Activated T-helper 1 cell treated with anti-CD3 and anti-CD28 coated beads, Interleukin-2, amount 50 U/mL, for 16 hours (primary cell): ENCODE data around the gene ODAD2.
"Not testable (repeated sequence)": the region's sequence is repeated elsewhere in the genome, so short reads cannot be mapped to it uniquely, and the experiment has no call there.

Experiments used
- DNase-seq, 2 donors: peaks; one replicate each; pipeline ENCODE4 v3.0.0-alpha.2; 2020; ENCODE audit warnings: low read depth in 1 of 2, low spot score in 1 of 2

The ODAD2 gene, protein sequence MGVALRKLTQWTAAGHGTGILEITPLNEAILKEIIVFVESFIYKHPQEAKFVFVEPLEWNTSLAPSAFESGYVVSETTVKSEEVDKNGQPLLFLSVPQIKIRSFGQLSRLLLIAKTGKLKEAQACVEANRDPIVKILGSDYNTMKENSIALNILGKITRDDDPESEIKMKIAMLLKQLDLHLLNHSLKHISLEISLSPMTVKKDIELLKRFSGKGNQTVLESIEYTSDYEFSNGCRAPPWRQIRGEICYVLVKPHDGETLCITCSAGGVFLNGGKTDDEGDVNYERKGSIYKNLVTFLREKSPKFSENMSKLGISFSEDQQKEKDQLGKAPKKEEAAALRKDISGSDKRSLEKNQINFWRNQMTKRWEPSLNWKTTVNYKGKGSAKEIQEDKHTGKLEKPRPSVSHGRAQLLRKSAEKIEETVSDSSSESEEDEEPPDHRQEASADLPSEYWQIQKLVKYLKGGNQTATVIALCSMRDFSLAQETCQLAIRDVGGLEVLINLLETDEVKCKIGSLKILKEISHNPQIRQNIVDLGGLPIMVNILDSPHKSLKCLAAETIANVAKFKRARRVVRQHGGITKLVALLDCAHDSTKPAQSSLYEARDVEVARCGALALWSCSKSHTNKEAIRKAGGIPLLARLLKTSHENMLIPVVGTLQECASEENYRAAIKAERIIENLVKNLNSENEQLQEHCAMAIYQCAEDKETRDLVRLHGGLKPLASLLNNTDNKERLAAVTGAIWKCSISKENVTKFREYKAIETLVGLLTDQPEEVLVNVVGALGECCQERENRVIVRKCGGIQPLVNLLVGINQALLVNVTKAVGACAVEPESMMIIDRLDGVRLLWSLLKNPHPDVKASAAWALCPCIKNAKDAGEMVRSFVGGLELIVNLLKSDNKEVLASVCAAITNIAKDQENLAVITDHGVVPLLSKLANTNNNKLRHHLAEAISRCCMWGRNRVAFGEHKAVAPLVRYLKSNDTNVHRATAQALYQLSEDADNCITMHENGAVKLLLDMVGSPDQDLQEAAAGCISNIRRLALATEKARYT

DNA sequence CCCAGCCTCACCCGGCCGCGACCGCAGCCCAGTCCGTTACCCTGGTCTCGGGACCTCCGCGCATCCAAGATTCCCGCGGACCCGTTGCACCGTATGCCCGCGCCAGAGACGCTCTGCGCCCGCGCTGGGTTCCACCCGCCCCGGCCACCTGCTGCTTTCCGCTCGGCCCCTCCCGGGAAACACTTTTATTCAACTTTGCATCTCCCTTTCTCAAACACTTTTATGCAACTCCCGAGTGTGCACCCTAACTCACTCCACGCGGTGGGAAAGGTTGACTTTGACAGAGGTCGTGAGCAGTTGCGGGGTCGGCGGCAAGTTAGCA, at the start of gene ODAD2:
ODAD2 (minus strand) TSS at position 126 of the 322 bp plus-strand sequence. CDS start 3,937 bp downstream, outside the sequence.
- DNase-seq: no peak

DNA sequence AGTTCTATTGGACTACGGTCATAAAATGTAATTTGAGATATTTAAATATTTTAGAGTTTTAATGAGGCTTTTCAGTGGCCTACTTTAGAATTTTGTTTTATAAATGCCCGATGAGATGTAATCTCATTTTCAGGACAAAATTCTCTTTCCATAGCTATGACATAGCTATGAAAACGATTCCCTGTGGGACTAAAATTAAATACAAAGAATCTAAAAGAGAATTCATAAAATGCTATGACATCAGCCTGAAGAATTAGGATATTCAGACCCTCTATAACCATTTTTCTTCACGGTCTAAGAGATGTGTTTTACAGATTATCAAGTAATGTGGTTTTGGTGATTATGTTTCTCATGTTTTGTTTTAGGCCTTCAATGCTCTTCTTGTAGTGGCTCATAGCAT, 48.2 kb upstream of the ODAD2 start:
- no peak for DNase-seq

DNA sequence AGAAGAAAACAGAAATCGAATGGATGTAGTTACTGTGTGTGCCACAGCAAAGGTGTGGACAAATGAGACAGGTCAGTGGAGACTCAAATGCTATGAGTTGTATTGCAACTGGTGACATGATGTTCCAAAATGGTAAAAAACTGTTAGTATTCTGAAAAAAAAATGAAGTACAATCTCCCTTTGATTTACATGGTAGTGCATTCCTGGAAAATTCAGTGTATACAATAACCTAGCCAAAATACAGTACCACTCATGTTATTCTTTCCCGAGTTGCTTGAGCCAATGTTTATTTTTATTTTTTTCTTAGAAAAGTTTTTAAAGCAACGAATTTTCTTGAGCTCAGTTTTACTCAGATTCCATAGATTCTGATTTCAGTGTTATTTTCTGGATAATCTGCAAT, 47.7 kb upstream of the ODAD2 start:
- DNase-seq: no peak

DNA sequence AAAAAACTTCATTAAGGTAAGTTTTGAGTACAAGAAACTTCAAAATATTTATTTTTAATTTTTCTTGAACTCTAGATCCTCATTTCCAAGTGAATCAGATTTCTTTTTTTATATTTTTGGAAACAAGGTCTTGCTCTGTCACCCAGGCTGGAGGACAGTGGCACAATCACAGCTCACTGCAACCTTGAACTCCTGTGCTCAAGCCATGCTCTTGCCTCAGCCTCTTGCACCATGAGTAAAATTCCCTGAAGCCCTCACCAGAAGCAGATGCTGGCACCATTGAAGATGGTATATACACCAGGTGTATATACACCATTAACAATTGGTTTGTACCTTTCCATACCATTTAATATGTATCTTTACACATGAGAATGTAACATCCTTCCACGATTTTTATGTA, 45.1 kb upstream of the ODAD2 start:
- DNase-seq: no peak

DNA sequence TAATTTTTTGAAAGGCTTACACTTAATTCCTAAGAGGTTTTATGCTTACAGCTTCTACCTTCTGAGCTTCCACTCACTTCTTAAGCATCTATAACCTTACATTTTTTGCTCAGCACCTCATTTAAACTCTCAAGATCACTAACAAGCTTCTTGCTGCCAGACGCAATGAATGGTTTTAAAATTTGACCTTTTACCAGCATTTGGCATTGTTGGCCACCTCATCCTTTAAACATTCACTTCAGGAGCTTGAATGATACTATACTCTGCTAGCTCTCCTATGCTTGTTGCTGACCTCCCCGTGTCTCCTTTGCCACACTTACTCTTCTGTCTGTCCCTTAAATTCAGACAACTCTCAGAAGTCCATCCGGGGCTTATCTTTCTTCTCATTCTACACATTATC, 37.7 kb upstream of the ODAD2 start:
- DNase-seq: no peak

DNA sequence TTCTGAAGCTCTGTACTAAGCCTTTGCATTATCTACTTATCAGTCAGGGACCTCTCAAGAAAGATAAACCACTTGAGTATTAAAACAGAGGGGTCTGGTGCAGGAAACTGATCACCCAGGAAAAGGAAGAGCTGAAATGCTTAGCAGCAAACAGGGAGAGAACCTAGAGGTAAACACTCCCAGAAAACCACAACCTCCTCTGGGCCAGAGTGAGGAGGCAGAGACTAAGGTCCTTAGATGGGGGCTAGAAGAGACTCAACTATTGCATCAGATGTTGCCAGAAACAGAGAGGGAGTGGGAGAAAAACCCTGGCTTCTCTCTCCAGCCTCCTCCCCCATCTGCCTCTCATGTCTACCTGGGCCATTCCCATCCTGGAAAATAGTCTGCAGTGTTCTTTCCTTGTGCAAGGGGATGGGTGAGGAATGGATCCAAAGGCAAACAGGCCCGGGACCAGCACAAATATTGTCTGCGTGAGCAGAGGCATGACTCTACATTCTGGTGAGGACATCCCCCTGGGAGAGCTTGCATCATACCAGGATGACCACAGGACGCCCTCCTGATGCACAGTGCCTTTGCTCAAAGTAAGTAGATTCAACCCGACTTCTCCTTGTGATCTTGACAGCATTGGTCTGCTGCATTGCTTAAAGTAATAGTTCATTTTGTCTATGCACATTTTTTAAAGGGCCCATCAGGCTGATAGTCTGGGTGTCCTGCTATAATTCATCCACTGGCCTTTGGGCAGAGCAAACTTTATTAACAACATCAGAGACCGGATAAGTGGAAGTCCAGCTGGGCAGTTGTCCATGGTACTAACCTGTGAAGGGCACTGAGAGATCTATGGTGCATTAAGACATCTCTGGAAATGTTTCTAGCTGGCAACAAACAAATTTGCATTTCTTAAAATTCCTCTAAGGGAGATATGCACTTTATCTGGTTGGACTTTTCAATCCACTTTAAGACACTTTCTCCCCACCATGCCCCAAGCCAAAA, 22.4 kb upstream of the ODAD2 start:
- DNase-seq: no peak

DNA sequence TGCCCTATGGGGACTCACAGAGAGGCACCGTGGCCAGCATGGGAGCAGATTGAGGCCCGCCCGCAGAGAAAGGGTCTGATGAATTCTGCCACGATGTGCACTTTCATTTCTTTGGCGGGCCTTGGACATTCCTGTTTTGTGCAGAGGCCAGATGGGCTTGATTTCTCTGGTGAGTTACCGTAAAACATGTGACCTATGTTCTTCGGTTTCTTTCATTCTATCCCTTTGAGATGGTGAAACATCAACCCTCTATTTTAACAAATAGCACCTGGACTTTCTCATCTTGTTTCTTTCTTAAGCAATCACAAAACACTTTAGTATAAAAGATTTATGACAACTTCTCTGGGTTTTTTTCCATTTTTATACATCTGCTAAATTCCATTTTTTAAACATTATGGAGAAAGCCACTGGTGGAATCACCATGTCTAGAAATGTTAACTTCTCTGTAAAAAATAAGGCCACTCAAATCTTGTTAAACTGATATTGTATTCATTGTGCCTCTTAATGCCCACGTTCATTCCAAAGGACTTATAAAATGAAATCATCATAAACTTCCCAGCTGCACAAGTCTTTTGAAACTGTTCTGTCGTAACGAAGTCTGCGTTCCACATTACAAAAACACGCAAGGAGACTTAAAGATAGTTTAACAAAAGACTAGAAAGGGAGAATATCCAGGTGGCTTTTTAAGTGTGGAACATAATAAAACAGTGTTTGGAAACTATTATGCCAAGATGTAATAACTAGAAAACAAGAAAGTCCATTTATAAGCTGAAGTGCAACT, 21.4 kb upstream of the ODAD2 start:
- no peak for DNase-seq

DNA sequence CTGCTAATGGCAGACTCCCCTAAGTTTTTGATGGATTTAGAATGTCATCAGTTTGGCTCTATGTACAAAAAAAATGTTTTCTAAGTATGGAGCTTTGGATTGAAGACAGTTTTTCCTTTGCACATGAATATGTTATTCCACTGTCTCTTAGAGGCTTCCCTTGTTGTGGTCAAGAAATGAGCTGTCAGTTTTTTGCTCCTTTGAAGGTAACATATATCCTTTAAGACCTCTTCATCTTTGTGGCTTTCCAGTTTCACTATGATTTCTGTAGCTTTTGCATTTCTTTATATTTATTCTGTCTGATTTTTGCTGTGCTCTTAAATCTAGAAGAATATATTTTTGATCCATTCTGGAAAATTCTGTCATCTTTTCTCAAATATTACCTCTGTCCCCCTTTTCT, 15.8 kb upstream of the ODAD2 start:
- DNase-seq: no peak

DNA sequence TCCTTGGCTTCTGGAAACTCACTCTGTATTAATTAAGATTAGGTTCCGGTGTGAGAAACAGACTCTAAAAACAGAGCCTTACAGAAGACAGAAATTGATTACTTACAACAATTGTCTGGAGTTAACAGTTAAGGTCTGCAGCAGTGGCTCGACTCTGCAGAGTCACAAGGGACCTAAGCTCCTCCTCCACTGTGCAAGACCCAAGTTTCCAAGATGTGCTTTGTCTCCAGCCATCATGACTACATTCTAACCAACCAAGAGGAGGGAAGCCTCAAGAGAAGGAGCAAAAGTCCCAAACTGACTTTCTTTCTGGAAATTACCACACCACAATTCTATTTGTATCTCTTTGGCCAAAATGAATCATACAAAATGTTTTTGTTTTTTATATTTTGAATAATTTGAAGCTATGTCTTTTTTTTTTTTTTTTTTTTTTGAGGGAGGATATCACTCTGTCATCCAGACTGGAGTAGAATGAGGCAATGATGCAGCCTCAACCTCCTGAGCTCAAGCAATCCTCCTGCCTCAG, 14.2 kb upstream of the ODAD2 start:
- no peak for DNase-seq

DNA sequence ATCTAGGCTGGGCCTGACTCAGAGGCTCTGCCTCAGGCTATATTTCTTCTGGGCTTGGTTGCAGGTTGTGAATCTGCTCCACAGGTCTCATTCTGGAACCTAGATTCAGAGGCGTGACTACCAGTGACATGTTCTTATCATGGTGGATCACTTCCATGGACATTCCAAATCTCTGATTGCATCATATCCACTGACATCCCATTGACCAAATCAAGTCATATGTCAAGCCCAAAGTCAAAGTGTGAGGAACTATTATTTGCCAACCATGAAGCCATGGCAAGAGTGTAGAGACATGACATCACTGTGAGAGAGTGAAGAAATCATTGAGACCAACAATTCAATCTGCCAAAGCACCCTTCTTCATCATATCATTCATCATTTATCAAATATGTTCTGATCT, 11.9 kb upstream of the ODAD2 start:
- no peak for DNase-seq

DNA sequence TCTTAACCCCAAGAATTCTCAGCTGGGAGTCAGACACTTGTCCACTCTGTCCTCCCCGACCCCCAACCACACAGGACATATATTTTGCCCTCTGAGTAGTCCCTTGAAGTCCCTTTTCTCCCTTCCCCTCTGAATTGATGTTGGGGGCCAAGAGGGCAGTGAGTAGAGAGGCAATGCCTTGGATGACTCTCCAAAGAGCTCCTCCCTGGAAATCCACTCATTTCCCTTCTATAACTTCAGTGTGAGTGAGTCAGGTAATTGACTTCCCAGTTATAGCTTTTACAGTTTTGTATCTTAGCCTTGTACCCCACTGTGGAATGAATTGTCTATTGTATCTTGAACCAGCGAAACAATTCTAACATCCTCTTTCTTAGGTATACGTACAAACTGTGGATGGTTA, 9.2 kb upstream of the ODAD2 start:
- no peak for DNase-seq

DNA sequence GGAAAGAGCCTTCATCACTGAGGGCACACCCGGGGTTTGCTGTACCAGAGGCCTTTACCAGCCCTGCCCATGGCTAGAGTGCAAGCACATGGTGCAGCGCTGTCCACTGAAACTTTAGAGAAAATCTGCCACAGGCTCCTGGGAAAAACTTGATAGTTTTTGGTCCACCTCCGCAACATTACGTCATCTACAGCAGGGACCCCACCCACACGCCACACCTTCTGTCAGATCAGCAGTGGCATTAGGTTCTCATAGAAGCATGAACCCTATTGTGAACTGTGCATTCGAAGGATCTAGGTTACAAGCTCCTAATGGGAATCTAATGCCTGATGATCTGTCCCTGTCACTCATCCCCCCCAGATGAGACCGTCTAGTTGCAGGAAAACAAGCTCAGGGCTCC, 2.5 kb upstream of the ODAD2 start:
- DNase-seq: no peak

DNA sequence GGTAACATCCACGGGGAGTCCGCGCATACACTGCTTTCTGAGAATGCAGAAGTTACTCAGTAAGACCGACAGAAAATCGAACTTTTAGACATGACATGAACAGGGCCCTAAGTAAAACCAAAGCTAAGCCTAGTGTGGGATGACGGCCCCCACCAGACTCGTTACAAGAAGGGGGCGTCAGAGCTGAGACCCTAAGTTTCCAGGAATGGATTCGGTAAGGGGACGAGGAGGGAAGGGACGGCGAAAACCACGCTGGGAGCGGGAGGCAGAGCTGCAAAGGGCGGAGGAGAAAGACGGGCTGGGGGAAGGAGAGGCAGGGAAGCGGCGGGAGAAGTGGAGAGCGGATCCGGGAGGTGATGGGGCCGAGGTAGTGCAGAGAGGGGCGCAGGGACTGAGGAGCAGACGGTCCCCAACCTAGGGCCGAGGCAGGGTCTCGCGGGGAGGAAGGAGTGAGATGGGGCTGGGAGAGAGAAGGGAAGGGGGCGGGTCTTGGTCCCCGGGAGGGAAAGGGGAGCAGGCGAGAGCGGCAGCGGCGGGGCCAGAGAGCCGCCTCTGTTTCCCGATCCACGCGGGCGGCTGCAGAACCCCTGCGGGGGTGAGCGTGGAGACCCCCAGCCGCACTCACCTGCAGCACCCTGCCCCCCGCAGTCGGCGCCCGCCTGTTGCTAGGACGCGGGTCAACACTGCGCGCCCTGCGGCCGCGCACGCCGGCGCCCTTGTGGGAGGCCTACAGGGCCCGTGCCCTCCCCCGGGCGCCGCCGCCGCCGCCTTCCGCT, 513 bp downstream of the ODAD2 start:
- no peak for DNase-seq

DNA sequence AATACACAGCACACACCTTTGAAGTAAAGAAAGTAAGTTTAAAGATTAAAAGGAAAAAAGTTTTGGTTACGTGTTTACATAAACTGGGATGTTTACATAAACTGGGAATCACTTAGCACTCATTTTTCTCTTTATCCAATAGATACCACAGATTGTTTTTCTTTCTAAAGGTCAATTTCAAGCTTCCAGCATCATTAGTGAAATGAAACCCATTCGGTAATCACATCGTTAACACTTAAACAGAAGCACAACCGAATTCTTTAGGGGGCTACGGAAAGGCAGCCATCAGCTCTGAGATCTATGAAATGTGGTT, 1.1 kb downstream of the ODAD2 start:
- no peak for DNase-seq

DNA sequence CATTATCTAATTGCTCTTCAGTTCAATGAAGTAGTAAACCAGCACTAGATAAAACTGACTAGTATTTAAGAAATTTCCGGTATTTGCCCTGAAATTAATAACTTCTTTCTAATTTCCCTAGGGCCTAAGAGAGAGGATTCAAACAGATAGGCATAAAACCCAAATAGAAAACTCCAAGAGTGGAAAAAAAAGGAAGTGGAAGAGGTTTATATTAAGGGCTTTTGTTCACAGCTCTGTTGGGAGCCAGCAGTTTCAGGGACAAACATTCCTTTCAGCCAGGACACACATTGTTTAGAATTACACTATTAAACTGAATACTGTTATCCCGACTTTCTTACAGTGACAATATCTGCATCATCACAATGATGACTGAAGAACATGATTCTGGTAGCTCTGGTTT, 3.6 kb downstream of the ODAD2 start:
- no peak for DNase-seq

DNA sequence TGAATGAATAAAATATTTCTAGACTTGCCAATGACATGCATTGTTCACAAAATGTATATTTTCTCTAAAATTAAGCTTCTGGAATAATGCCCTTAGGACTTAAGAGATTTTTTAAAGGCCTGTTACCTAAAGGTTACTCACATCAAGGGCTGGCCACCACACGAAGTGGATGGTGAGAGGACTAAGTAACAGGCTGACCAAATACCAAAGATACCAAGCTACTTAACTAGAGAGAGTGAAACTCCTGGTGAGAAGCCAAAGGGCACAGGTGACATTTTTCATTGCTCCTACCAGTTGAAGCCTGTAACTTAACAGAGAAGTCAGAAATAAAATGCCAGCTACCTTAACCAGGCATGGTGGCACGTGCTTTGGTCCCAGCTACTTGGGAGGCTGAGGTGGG, 9.5 kb downstream of the ODAD2 start:
- not testable (repeated sequence) for DNase-seq

DNA sequence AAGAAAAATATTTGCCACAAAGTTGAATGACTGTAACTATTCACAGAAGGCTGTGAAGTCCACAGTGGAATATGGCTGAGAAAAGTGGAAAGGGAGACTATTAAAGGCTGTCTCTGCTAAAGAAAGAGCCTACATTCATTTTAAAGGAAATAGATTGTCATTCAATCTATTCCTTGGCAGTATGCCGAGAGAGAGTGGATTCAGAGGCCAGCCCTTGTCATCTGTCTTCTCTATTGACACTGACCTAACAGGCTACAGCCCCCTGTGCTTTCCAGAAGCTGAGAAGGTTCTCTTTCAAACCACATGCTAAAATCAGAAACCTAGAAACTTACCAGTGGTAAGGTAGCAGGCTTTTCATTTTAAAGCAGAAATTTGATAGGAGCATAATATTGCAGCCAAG, 12.1 kb downstream of the ODAD2 start:
- DNase-seq: no peak

DNA sequence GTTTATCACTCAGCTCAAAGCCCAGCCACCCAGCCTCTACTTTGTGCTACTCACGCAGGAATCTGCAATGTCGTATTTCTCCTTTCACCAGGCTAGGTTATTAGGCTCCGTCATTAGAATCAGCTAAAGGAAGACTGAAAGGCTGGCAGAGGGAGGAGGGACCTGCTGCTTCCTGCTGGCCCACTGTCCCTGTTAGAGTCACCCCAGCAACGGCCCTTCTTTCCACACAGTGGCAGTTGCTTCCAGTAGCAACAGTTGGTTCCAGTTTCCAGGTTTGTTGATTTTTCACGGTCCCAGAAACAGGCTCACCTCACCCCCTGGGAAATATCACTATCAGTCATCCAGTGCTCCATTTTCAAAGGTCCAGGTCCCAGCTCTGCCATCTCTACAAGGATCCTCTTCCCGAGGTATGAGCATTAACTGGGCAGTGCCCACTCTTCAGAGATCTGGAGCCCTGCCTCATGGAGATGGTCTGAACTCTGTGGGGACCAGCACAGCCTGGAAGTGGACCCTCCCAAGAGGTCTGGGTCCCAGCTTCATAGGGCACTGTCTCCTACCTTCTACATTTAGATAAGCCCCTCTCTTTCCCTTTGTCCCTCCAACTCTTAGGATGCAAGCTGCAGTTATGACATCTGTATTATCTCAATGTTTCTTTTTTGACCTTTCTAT, 15.9 kb downstream of the ODAD2 start:
- DNase-seq: no peak

DNA sequence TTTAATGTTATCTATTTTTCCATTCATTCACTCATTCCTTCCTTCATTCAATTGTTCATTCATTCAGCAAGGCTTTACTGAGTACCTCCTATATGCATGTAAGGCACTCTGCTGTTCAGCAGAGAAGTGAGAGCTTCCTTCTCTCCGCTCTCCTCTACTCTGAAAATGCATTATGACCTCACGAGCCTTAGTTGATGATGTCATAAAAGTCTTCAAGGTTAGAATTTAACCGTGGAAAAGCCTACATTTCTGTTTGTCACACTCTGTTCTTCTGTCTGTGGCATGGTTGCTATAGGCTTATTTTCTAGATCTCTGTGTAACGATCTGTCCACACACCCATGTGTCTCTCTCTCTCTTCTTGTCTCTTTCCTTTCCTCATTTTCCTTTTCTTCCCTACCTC, 17.1 kb downstream of the ODAD2 start:
- DNase-seq: no peak
